ENCODE measurements around the gene CLEC16A.

- TF ChIP-seq POLR2A (IDR thresholded peaks at IDR 0.05; ENCODE audit: low read length): no peak
- no peak for TF ChIP-seq GATA1 (IDR thresholded peaks at IDR 0.05; ENCODE audit: low read depth, low read length)
Measured at GRCh38 chr16:11188801-11189740, 244.7 kb downstream of the CLEC16A start.
